NCI-H1930 (cell line): ENCODE data around the gene LRP8.

ENCODE experiments used
- DNase-seq, 2 experiments: peaks; one replicate each; lab custom pipeline; 2025; lab: John Stamatoyannopoulos, UW

Gene LRP8

GRCh38 chr1:53359225-53359933, 31.5 kb upstream of the LRP8 start:
- DNase-seq: no peak

DNA sequence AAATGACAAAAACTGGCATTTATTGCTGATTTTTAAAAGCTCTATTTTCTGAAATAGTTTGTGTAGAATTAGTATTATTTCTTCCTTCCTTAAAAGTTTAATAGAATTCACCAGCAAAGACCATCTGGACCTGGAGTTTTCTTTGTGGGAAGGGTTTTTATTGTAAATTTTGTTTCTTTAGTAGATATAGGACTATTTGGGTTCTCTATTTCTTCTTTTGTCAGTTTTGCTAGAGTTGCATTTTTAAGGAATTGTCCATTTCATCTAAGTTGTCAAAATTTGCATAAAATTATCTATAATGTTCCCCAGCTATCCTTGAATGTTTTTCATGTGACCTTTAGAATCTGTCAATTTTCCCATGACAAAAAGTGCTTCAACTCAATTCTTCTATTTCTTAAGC, 28.8 kb upstream of the LRP8 start:
- no peak for DNase-seq

- no peak for DNase-seq
Observed at GRCh38 chr1:53354119-53354518, 26.2 kb upstream of the LRP8 start.

DNA sequence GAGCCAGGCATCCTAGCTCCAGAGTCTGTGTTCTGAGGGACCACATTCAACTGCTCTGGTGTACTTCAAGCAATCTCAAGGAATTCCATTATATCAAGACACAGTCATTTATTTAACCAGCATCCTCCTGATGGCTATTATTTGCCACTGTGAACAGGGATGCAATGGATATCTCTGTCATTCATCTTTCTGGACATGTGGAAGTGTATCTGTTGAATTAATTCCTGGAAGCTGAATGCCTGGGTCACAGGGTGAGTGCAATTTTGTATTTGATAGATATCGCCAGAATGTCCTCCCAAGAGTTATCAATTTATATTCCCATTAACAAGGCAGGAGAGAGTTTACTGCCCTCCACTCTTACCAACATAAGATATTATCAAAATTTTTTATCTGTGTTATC, 24.7 kb upstream of the LRP8 start:
- DNase-seq: no peak

- DNase-seq: no peak
Observed at GRCh38 chr1:53350853-53351767, 23.2 kb upstream of the LRP8 start.

- DNase-seq: no peak
Observed at GRCh38 chr1:53349968-53350852, 22.3 kb upstream of the LRP8 start.

GRCh38 chr1:53349369-53349835, 21.5 kb upstream of the LRP8 start:
- no peak for DNase-seq

DNA sequence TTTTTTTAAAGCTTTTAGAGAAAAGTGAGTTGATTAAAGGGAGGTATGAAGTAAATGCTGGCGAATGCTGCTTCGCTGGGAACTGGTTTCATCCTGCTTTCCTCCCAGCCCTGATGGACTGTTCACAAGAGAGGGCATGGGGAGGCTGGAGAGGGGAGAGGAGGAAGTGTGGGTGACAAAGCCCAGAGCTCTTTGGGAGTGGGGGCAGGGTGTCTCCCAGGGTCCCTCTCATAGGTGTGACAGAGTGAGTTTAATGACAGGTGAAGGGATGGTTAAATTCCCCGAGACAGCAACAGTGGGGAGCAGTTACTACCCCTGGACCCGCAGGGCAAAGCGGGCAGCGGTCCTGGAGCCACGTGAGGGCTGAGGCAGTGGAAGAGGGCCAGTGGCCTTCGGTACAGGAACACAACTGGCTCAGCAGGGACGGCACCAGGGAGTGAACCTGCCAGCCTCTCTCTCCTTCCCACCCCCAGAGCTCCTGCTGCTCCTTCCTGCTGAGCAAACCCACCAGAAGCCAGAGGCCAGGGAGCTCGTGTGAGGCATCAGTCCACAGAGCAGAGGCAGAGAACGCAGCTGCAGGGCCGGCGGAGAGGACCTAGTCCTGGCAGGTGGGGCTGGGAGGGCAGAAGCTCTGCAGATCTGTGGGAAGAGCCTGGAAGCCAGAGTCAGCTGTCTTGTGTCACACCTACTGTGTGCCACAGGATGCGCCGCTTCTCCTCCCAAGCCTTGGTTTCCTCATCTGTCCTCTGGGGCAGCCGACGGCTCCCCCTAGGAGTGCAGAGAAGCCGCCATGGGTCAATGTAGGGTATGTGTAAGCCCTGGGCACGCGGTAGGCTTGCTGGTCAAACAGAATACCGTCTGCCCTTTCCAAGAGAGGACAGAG, 20.9 kb upstream of the LRP8 start:
- no peak for DNase-seq

GRCh38 chr1:53346814-53347176, 18.9 kb upstream of the LRP8 start:
- no peak for DNase-seq

GRCh38 chr1:53345996-53346813, 18.3 kb upstream of the LRP8 start:
- DNase-seq: no peak

DNA sequence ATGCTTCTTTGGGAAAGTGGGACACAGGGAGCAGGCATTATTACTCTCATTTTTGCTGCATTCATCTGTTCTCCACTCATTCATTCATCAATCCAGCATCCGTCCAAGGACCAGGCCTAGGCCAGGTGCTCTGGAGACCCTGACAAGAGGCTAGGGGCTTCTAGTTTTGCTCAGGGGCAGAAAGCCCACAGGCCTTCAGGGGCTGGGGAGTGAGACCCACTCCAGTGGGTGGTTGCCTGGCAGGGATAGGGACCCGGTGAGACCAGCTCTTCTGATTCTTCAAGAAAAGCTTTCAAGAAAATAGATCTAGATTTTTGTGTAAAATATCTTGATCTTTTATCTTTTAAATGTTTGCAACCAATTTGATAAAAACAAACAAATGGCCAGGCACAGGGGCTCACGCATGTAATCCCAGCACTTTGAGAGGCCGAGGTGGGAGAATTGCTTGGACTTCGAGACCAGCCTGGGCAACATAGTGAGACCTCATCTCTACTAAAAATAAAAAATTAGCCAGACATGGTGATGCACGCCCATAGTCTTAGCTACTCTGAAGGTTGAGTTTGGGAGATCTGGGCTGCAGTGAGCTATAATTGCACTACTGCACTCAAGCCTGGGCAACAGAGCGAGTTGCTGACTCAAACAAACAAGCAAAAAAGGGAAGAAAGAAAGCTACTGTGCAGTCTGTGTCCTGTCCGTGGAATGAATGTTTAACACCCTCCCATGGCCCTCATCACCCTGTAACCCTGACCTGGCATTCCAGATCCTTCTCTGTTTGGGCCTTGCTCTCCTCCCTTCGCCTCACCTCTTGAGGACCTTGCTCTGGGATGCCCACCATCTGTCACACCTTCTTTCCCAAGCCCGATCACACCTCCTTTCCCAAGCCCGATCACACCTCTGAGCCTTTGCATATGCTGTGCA, 17.3 kb upstream of the LRP8 start:
- DNase-seq: no peak

DNA sequence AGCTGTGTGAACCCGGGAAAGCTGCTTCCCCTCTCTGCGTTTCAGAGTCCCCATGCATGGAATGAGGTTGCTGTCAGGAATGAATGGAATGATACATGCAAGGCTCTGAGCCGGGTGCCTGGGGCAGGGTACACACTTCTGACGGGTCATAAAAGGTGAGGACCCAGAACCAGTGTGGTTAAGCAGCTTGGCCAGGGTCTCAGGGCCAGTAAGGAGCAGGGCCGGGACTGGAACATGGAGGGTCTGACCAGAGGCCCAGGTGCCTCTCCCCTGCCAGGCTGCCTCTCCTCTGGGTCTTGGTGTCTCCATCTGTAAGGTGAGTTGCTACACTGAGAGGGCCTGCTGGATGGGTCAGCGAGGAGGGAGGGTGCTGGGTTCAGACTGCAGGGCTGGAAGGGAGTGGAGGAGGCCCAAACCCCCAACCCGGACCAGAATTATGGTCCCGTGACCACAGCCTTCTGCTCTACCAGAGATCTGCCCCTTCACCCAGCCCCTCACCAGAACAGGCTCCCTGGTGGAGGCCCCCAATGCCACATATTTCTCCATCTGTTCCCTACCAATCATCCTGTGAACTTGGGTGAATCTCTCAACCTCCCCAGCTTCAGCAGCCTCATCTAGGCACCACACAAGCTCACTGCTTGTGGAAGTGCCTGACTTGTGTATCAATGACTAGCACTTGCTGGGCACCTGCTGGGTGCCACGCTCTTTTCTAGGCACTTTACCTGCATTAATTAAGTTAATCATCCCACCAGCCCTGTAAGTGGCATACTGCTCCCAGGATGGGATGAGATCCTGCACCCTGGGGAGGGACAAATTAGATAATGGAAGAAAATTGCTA, 16.2 kb upstream of the LRP8 start:
- DNase-seq: no peak

DNA sequence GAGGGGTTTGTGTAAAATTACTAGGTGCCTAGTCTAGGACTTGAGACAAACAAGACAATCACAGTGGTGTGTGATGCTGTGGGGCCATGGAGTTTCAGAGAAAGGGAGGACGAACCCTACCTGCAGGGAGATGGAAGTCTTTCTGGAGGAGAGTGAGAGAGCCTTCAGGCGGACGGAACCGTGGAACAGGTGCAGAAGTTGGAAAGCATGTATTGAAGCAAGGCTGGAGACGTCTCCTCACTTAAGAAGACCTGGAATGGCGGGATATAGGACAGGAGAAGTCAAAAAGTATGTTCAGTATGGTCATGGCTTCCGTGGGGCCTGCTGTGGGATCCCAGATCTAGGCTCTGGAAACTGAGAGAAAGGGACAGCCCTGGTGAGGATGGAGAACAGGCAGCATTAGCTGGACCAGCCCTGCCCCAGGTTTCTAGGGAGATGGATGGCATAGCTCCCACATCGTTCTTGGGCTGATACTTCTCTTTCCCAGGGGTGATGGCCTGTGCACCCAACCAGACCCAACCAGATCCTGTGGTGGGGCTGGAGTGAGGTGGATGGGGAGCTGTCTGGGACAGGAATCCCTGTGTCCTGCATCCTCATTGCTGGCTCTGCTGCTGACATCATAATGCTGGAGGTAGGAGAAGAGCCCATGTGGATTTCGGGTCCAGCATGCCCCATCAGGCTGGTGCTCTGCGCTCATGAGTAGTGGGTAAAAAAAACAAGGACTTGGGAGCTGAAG, 15.0 kb upstream of the LRP8 start:
- no peak for DNase-seq

- DNase-seq: no peak
Observed at GRCh38 chr1:53341961-53342707, 14.3 kb upstream of the LRP8 start.

DNA sequence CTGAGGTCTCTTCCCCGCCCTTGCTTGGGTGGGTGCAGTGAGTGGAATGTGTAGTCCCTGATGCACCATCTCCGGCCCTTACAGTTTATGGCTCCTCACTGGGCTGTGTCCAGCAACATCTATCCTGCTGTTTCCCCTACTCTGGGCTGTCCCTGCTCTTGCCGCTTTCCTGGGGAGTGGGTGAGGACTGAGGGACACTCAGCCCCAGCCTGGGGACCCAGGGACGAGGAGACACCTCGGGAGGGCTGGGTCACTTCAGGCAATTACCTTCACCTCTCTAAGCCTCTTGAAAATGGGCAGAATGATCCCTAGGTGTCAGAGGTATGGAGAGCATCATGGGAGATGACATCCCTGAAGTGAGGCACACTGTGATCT, 13.6 kb upstream of the LRP8 start:
- DNase-seq: no peak

DNA sequence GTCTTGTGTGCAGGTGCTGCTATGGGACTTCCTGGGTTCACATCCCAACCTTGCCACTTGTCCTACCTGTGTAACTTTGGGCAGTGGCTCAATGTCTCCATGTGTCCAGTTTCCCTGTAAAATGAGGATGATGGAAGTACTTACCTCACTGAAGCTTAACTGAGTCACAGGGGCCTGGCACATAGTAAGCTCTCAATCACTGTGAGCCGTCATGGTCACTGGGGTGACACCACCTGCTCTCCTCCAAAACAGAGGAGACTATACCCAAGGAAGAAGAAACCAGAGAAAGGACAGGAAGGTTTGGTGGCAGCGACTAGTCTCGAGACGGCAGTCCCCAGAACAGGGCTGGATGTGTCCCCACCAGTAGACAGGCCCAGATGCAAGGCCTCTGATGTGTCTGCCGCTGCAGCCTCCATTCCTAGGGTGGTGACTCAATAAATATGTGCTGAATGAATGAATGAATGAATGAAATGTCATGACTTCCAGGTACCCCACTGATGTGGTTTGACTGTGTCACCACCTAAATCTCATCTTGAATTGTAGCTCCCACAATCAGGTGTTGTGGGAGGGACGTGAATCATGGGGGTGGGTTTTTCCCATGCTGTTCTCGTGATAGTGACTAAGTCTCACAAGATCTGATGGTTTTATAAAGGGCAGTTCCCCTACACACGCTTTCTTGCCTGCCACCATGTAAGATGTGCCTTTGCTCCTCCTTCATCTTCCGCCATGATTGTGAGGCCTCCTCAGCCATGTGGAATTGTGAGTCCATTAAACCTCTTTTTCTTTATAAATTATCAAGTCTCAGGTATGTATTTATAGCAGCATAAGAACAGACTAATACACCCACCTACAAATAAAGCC, 13.0 kb upstream of the LRP8 start:
- DNase-seq: no peak
